ENCODE results near the gene MON2. TPM values are rescaled to one million over a fixed set of nuclear protein-coding genes. Genes with fewer than 3 reads are reported as not detected.

Gene MON2
- total RNA-seq, 4 donors from 2014 or later = 36.1 to 92.9 (median 42.8) TPM

- WGBS, 2 donors = 0% methylated on average over 25 to 62 of the region's 66 CpGs
- no peak for TF ChIP-seq POLR2A (IDR thresholded peaks at IDR 0.05)
- TF ChIP-seq CTCF (IDR thresholded peaks at IDR 0.05) = no peak
- intact Hi-C loops (cut with DNase I; ENCODE audit: low total_unique reads) = loop anchor here (10.0 kb wide), 1 partner anchor 132 kb away; no protein-coding TSS in a partner anchor
- peak; percentile 88 to 97 for DNase-seq (ENCODE audit: low spot score in 2 of 2)
- H3K4me3 ChIP-seq (ENCODE audit: low read depth, poor library complexity, severe bottlenecking) = peak overlapping the region; percentile 83
Measured at GRCh38 chr12:62602255-62603060, 135.8 kb downstream of the MON2 start.

GRCh38 chr12:62603061-62603810, 136.6 kb downstream of the MON2 start:
- peak; percentile 78 to 96 for DNase-seq (ENCODE audit: low spot score in 2 of 2)
- 0% methylated on average over 34 to 47 of the region's 94 CpGs for WGBS, 2 donors
- intact Hi-C loops (cut with DNase I; ENCODE audit: low total_unique reads) = loop anchor here (10.0 kb wide), 1 partner anchor 132 kb away; no protein-coding TSS in a partner anchor
- TF ChIP-seq POLR2A (IDR thresholded peaks at IDR 0.05) (no peak), CTCF (IDR thresholded peaks at IDR 0.05) (no peak)
- peak overlapping the region; percentile 83 for H3K4me3 ChIP-seq (ENCODE audit: low read depth, poor library complexity, severe bottlenecking)

- 1% methylated on average over 14 of the region's 14 CpGs for WGBS, 2 donors
- DNase-seq (ENCODE audit: low spot score in 2 of 2) = no peak
- intact Hi-C loops (cut with DNase I; ENCODE audit: low total_unique reads) = loop anchor here (10.0 kb wide), 1 partner anchor 131 kb away; no protein-coding TSS in a partner anchor
- TF ChIP-seq CTCF (IDR thresholded peaks at IDR 0.05) (no peak), POLR2A (IDR thresholded peaks at IDR 0.05) (no peak)
- H3K4me3 ChIP-seq (ENCODE audit: low read depth, poor library complexity, severe bottlenecking) = peak overlapping the region; percentile 83
Measured at GRCh38 chr12:62603811-62604098, 137.1 kb downstream of the MON2 start.

GRCh38 chr12:62604373-62604772, 137.7 kb downstream of the MON2 start:
- no peak overlapping the region for H3K4me3 ChIP-seq (ENCODE audit: low read depth, poor library complexity, severe bottlenecking)
- intact Hi-C loops (cut with DNase I; ENCODE audit: low total_unique reads) = loop anchor here (10.0 kb wide), 1 partner anchor 130 kb away; no protein-coding TSS in a partner anchor
- 39 to 44% methylated on average over 1 of the region's 1 CpG for WGBS, 2 donors
- no peak for TF ChIP-seq CTCF (IDR thresholded peaks at IDR 0.05)
- no peak for TF ChIP-seq POLR2A (IDR thresholded peaks at IDR 0.05)
- no peak for DNase-seq (ENCODE audit: low spot score in 2 of 2)

- no peak for TF ChIP-seq POLR2A (IDR thresholded peaks at IDR 0.05)
- DNase-seq (ENCODE audit: low spot score in 2 of 2) = no peak
- H3K4me3 ChIP-seq (ENCODE audit: low read depth, poor library complexity, severe bottlenecking) = no peak overlapping the region
- WGBS, 2 donors = 25 to 34% methylated on average over 4 of the region's 4 CpGs
- intact Hi-C loops (cut with DNase I; ENCODE audit: low total_unique reads) = loop anchor here (10.0 kb wide), 1 partner anchor 130 kb away; no protein-coding TSS in a partner anchor
Measured at GRCh38 chr12:62604871-62605270, 138.2 kb downstream of the MON2 start.

GRCh38 chr12:62605981-62606380, 139.4 kb downstream of the MON2 start:
- WGBS, 2 donors = 94 to 97% methylated on average over 2 of the region's 2 CpGs
- no peak for TF ChIP-seq POLR2A (IDR thresholded peaks at IDR 0.05)
- no peak for TF ChIP-seq CTCF (IDR thresholded peaks at IDR 0.05)
- intact Hi-C loops (cut with DNase I; ENCODE audit: low total_unique reads) = loop anchor here (10.0 kb wide), 1 partner anchor 129 kb away; no protein-coding TSS in a partner anchor

More at GRCh38 chr12:62605981-62606380, 139.4 kb downstream of the MON2 start:
- no peak overlapping the region for H3K4me3 ChIP-seq (ENCODE audit: low read depth, poor library complexity, severe bottlenecking)
- DNase-seq (ENCODE audit: low spot score in 2 of 2) = no peak

Measured in lower leg skin (tissue), 4 donors.